B cell (primary cell): ENCODE measurements around the gene PAFAH1B2. TPM values are rescaled to one million over a fixed set of nuclear protein-coding genes. Genes with fewer than 3 reads are reported as not detected.

ENCODE experiments used
- ATAC-seq: fragments of 200-7000 bp; cut with Tn5 transposase; one replicate; pipeline ENCODE4 v1.10.0; 2021; ENCODE audit warnings: low read depth, mild to moderate bottlenecking, moderate number of reproducible peaks, moderate library complexity
- CTCF ChIA-PET: fragments of 350-600 bp; sonication (Branson Sonifier 250); formaldehyde crosslinking; loops from one replicate; lab custom pipeline; 2021; ENCODE audit warnings: antibody characterized with exemption, inconsistent platforms; lab: Charles Lee
- POLR2A ChIA-PET: fragments of 350-600 bp; sonication (Branson Sonifier 250); formaldehyde crosslinking; loops from one replicate; lab custom pipeline; 2021; ENCODE audit warnings: antibody characterized with exemption; lab: Charles Lee
- DNase-seq: peaks from one replicate; pipeline ENCODE4 v3.0.0; 2013
- H2AFZ ChIP-seq: 2 replicates; pipeline ENCODE4 v1.6.1; 2012; ENCODE audit warnings: mild to moderate bottlenecking, low read depth, low read length; ENCODE audit not compliant: insufficient read depth, poor library complexity, severe bottlenecking
- H3K27ac ChIP-seq, 2 donors: 1 replicate in 1 of 2; 2 replicates in 1 of 2; pipeline ENCODE4 v1.5.1; 2012 to 2013; ENCODE audit warnings: low read length in 2 of 2, mild to moderate bottlenecking in 2 of 2, moderate library complexity in 1 of 2
- H3K27me3 ChIP-seq, 4 experiments: fragments of 200-600 bp in 1 of 4; sonication (generic) in 1 of 4; replicated peaks in 1 of 4; 1 replicate in 2 of 4; 2 replicates in 2 of 4; pipeline versions ENCODE4 v1.6.1 to v1.7.0; 2013 to 2016; ENCODE audit warnings: low read length in 3 of 4, mild to moderate bottlenecking in 2 of 4, mixed read lengths in 1 of 4, moderate library complexity in 1 of 4; ENCODE audit not compliant: insufficient read depth in 4 of 4, control insufficient read depth in 3 of 4; ENCODE audit errors: control extremely low read depth in 1 of 4
- H3K36me3 ChIP-seq, 2 experiments: replicated peaks in 1 of 2; 1 replicate in 1 of 2; 2 replicates in 1 of 2; pipeline versions ENCODE4 v1.6.1 to v1.7.1; 2013; ENCODE audit warnings: low read length in 1 of 2; ENCODE audit not compliant: insufficient read depth in 2 of 2, control insufficient read depth in 1 of 2; ENCODE audit errors: control extremely low read depth in 1 of 2, extremely low read depth in 1 of 2
- H3K4me1 ChIP-seq, 2 donors: fragments of 200-600 bp in 1 of 2; sonication (generic) in 1 of 2; 1 replicate in 1 of 2; 2 replicates in 1 of 2; pipeline versions ENCODE4 v1.5.1 to v1.6.1; 2013 to 2017; ENCODE audit warnings: low read length in 2 of 2; ENCODE audit not compliant: control insufficient read depth in 2 of 2, insufficient read depth in 2 of 2
- H3K4me2 ChIP-seq: replicated peaks from 2 replicates; pipeline ENCODE3; 2012; ENCODE audit warnings: mild to moderate bottlenecking, low read depth, low read length; ENCODE audit not compliant: poor library complexity, severe bottlenecking
- H3K4me3 ChIP-seq, 5 experiments: fragments of 200-600 bp in 1 of 5; sonication (generic) in 1 of 5; 1 replicate in 3 of 5; 2 replicates in 2 of 5; pipeline versions ENCODE4 v1.5.1 to v1.7.0; 2011 to 2016; ENCODE audit warnings: low read length in 4 of 5, mild to moderate bottlenecking in 4 of 5, low read depth in 2 of 5, control low read depth in 1 of 5, moderate library complexity in 1 of 5; ENCODE audit not compliant: insufficient read depth in 1 of 5; ENCODE audit errors: control extremely low read depth in 1 of 5, extremely low read depth in 1 of 5
- H3K79me2 ChIP-seq: fragments of 200-600 bp; sonication (generic); one replicate; pipeline ENCODE4 v1.6.0; 2016; ENCODE audit warnings: low read length; ENCODE audit not compliant: control insufficient read depth, insufficient read depth
- H3K9ac ChIP-seq: fragments of 200-600 bp; sonication (generic); 2 replicates; pipeline ENCODE4 v1.6.1; 2017; ENCODE audit warnings: mild to moderate bottlenecking, low read length, moderate library complexity
- H3K9me3 ChIP-seq, 3 donors: one replicate each; pipeline versions ENCODE4 v1.6.1 to v1.7.1; 2013; ENCODE audit warnings: low read length in 2 of 3; ENCODE audit not compliant: control insufficient read depth in 2 of 3, insufficient read depth in 1 of 3; ENCODE audit errors: control extremely low read depth in 1 of 3
- H4K20me1 ChIP-seq: 2 replicates; pipeline ENCODE4 v1.6.0; 2012; ENCODE audit warnings: mild to moderate bottlenecking, low read length; ENCODE audit not compliant: insufficient read depth, control insufficient read depth, poor library complexity, severe bottlenecking
- H3K27ac Mint-ChIP-seq: one replicate; pipeline ENCODE4 v1.8.0; 2021; ENCODE audit warnings: mixed read lengths
- H3K27me3 Mint-ChIP-seq: one replicate; pipeline ENCODE4 v1.8.0; 2021; ENCODE audit warnings: mixed read lengths
- H3K4me1 Mint-ChIP-seq: one replicate; pipeline ENCODE4 v1.8.0; 2021; ENCODE audit warnings: mixed read lengths
- H3K4me3 Mint-ChIP-seq: one replicate; pipeline ENCODE4 v1.8.0; 2021; ENCODE audit warnings: mixed read lengths
- H3K9me3 Mint-ChIP-seq: one replicate; pipeline ENCODE4 v1.8.0; 2022; ENCODE audit warnings: mixed read lengths; ENCODE audit not compliant: insufficient read depth
- EZH2 ChIP-seq: IDR thresholded peaks from 2 replicates; pipeline ENCODE4 v1.6.1; 2012; ENCODE audit warnings: borderline replicate concordance, low read depth, mild to moderate bottlenecking, moderate library complexity, low read length; ENCODE audit not compliant: insufficient read depth, poor library complexity, severe bottlenecking
- WGBS: methylation state at CpG from one replicate; pipeline ENCODE4 v1.1.5; 2013; ENCODE audit warnings: missing lambda C conversion rate; ENCODE audit not compliant: insufficient coverage; 5-methylcytosine and 5-hydroxymethylcytosine counted together
- intact Hi-C: fragments of 100-400 bp; cut with micrococcal nuclease; formaldehyde crosslinking; loops from one replicate; pipeline ENCODE4 v1.10.0; 2022
- polyA plus RNA-seq: library from polyadenylated mRNA; depleted of rRNA; stranded (reverse); fragments of >200 nt; gene quantifications from 2 replicates; pipeline ENCODE4 v1.2.3, GENCODE V29; 2012
- total RNA-seq, 2 donors: library from RNA; stranded (reverse); fragments of 120-200 nt in 1 of 2; gene quantifications; 1 replicate in 1 of 2; 2 replicates in 1 of 2; pipeline versions ENCODE4 v1.2.3 to v1.2.4, GENCODE V29; 2013 to 2022
- TF ChIP-seq, protein P1 (sequence below): fragments of 200-600 bp; IDR thresholded peaks from one replicate; pipeline ENCODE4 v1.8.0; 2022; ENCODE audit warnings: antibody characterized with exemption, mild to moderate bottlenecking

Gene PAFAH1B2
- total and polyA plus RNA-seq, 2 donors (not counting 1 experiment from before 2014, with no cell fraction given), result 10.7 to 103 TPM

GRCh38 chr11:117177534-117178209 lies 33.6 kb downstream of the PAFAH1B2 start:
- no peaks in the 10 kb centered on the region for H3K9me3 Mint-ChIP-seq
- Histone ChIP-seq H4K20me1 (no peaks in the 10 kb centered on the region), H3K4me2 (peak overlapping the region; percentile 86), H3K9me3 (no peaks in the 10 kb centered on the region), H3K4me1 (peaks cover 27 to 39% of the 10 kb centered on the region in 2 donors), H3K9ac (peak overlapping the region; percentile 81), H3K79me2 (peaks cover 28% of the 10 kb centered on the region), H3K4me3 (peak overlapping the region in 4 of 5 experiments; percentile 68 to 85 (median 82)), H3K27me3 (no peaks in the 10 kb centered on the region), H3K36me3 (peaks cover 0 to 19% of the 10 kb centered on the region in 2 experiments), H3K27ac (peak overlapping the region in 1 of 2 donors; percentile 84), H2AFZ (peak overlapping the region; percentile 71)
- H3K27ac Mint-ChIP-seq, result peak overlapping the region; percentile 96
- H3K27me3 Mint-ChIP-seq, result no peaks in the 10 kb centered on the region
- peaks cover 34% of the 10 kb centered on the region for H3K4me1 Mint-ChIP-seq
- peak overlapping the region; percentile 99 for H3K4me3 Mint-ChIP-seq
- ChIA-PET POLR2A (interaction anchor here (0.6 to 3.7 kb wide), 3 partner anchors 20 to 53 kb away, joined by 3 to 34 read pairs (median 3); partner anchors contain the start of gene PAFAH1B2), CTCF (interaction anchor here (0.8 to 14.8 kb wide), 5 partner anchors 11 to 46 kb away, joined by 3 to 309 read pairs (median 3); partner anchors contain the start of genes PAFAH1B2, PCSK7 and RNF214)
- no peak for TF ChIP-seq EZH2
- TF ChIP-seq, protein P1, sequence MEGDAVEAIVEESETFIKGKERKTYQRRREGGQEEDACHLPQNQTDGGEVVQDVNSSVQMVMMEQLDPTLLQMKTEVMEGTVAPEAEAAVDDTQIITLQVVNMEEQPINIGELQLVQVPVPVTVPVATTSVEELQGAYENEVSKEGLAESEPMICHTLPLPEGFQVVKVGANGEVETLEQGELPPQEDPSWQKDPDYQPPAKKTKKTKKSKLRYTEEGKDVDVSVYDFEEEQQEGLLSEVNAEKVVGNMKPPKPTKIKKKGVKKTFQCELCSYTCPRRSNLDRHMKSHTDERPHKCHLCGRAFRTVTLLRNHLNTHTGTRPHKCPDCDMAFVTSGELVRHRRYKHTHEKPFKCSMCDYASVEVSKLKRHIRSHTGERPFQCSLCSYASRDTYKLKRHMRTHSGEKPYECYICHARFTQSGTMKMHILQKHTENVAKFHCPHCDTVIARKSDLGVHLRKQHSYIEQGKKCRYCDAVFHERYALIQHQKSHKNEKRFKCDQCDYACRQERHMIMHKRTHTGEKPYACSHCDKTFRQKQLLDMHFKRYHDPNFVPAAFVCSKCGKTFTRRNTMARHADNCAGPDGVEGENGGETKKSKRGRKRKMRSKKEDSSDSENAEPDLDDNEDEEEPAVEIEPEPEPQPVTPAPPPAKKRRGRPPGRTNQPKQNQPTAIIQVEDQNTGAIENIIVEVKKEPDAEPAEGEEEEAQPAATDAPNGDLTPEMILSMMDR, result no peak
- no peak for ATAC-seq
- DNase-seq, result no peak
- intact Hi-C loops, result loop anchor here (1.0 kb wide), 4 partner anchors 12 to 389 kb away; partner anchors contain the start of genes PAFAH1B2 and ZPR1
- 100% methylated on average over 4 of the region's 10 CpGs for WGBS
